ENCODE results near the gene PHOX2A. TPM values are rescaled to one million over a fixed set of nuclear protein-coding genes. Genes with fewer than 3 reads are reported as not detected.
"Not testable (repeated sequence)": the region's sequence is repeated elsewhere in the genome, so short reads cannot be mapped to it uniquely, and the experiment has no call there.

The PHOX2A gene
- not detected for total RNA-seq
- long read RNA-seq = 0 reads

GRCh38 chr11:72244060-72244360, at the start of gene PHOX2A:
TSS of gene PHOX2A (minus strand) at chr11:72244176. CDS start at chr11:72244004, 172 bp downstream.
- no peak for ATAC-seq
- no peaks in the 10 kb centered on the region for H3K9me3 ChIP-seq
- no peak for TF ChIP-seq CTCF (IDR thresholded peaks at IDR 0.05)
- H3K4me3 ChIP-seq = peak within 1 kb of the TSS; percentile 14
- H3K27me3 ChIP-seq (ENCODE audit: low read depth) = peaks cover 91% of the 10 kb centered on the region
- intact Hi-C loops (cut with DNase I) = no loop called here
- H3K27ac ChIP-seq = no peak within 1 kb of the TSS
- H3K36me3 ChIP-seq = no peaks in the 10 kb centered on the region
- peaks cover 26% of the 10 kb centered on the region for H3K4me1 ChIP-seq
- no peak for DNase-seq

GRCh38 chr11:72293391-72293790, 49.4 kb upstream of the PHOX2A start:
- DNase-seq = no peak
- Histone ChIP-seq H3K27me3 (ENCODE audit: low read depth) (no peaks in the 10 kb centered on the region), H3K36me3 (peaks cover 40% of the 10 kb centered on the region), H3K4me1 (no peaks in the 10 kb centered on the region), H3K9me3 (no peaks in the 10 kb centered on the region), H3K27ac (no peak overlapping the region), H3K4me3 (no peak overlapping the region)
- no peak for ATAC-seq
- no peak for TF ChIP-seq CTCF (IDR thresholded peaks at IDR 0.05)
- intact Hi-C loops (cut with DNase I) = no loop called here

GRCh38 chr11:72292106-72292785, 48.3 kb upstream of the PHOX2A start:
- Histone ChIP-seq H3K9me3 (no peaks in the 10 kb centered on the region), H3K27me3 (ENCODE audit: low read depth) (no peaks in the 10 kb centered on the region), H3K36me3 (peaks cover 39% of the 10 kb centered on the region), H3K27ac (no peak overlapping the region), H3K4me3 (no peak overlapping the region), H3K4me1 (no peaks in the 10 kb centered on the region)
- ATAC-seq (peak in 1 of 2 donors; percentile 11), DNase-seq (no peak)
- TF ChIP-seq CTCF (IDR thresholded peaks at IDR 0.05) = no peak
- intact Hi-C loops (cut with DNase I) = no loop called here

- peak; percentile 46 for TF ChIP-seq CTCF (IDR thresholded peaks at IDR 0.05)
- intact Hi-C loops (cut with DNase I); DNase-seq; H3K27ac ChIP-seq; H3K4me3 ChIP-seq; H3K4me1 ChIP-seq; H3K27me3 ChIP-seq (ENCODE audit: low read depth); H3K9me3 ChIP-seq: not testable (repeated sequence)
- peak in 1 of 2 donors; percentile 53 for ATAC-seq
- H3K36me3 ChIP-seq = peaks cover 25% of the 10 kb centered on the region
Observed at GRCh38 chr11:72290741-72291140, 46.8 kb upstream of the PHOX2A start.

GRCh38 chr11:72287293-72287692, 43.3 kb upstream of the PHOX2A start:
- Histone ChIP-seq H3K27me3 (ENCODE audit: low read depth) (no peaks in the 10 kb centered on the region), H3K9me3 (no peaks in the 10 kb centered on the region), H3K27ac (no peak overlapping the region), H3K36me3 (no peaks in the 10 kb centered on the region), H3K4me3 (no peak overlapping the region), H3K4me1 (no peaks in the 10 kb centered on the region)
- intact Hi-C loops (cut with DNase I) = no loop called here
- DNase-seq (no peak), ATAC-seq (no peak)
- no peak for TF ChIP-seq CTCF (IDR thresholded peaks at IDR 0.05)

Data from lower lobe of right lung (tissue), 2 donors.